SHP77 (cell line): Measurements from ENCODE around the gene SMPDL3B.

ENCODE experiments used
- DNase-seq, 2 experiments: peaks; one replicate each; lab custom pipeline; 2025; lab: John Stamatoyannopoulos, UW

Gene SMPDL3B

DNA sequence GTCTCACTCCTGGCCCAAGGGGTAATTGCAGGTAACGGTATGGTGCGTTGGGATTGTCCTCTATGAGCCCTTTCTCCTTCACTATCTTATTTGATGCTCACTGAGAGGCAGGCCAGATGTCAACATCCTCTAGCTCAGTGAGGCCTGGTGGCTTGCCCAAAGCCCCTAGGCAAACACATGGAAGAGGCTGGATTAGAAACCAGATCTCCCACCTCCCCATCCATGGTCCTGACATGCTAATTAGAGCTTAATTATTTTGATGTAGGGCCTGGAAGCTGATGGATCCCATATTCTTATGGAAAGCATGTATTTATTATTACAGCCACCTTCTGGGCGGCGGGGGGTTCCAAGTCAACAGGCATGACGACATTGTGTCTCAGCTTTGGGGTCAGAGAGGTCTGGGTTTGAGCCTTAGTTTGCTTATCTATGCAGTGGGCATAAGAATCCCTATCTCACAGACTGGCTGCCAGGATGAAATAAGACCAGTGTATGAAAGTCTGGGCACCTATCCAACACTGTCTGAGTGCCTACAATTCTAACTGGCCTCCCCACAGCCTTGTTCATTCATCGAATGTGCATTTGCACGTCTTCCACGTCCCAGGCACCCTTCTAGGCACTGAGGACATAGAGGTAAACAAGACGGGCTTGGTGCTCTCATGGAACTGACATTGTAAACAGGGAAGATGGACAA lies 6.2 kb downstream of the SMPDL3B start:
- DNase-seq = no peak

DNA sequence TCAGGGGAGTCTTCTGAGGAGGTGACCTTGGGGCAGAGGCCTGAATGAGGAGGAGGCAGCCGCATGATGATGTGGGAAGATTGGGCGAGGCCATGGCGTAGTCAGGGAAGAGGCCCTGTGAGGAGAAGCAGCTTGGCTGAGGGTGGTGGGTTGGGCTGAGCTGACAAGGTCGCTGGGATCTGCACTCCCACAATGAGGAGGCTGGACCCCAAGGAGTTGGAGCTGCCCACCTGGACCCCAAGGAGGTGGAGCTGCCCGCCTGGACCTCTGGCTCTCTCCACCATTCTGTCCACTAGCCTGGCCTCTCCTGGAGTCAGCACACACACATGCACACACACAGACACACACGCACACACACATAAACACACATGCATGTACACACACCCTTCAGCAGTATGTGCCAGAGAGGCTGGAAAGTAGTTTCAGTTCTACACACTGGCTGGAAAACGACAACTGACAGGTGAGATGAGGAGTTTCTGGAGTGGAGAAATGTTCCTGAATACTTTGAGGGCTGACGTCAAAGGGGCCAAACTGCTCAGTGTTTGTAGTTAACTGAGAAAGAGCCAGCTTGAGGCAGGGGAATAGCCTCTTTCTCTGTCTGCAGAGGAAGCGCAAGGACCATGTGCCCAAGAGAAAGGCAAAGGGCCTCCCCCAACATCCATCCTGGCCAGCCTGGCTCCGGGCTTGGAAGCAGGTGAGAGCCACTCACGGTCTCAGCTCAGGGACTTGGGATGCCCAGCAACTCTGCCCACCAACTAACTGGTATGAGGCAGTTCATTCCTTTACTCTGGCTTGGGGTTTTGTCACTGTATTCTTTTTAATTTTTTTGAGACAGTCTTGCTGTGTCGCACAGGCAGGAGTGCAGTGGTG lies 7.1 kb downstream of the SMPDL3B start:
- no peak for DNase-seq

- DNase-seq = no peak
Measured at GRCh38 chr1:27945020-27945419, 10.2 kb downstream of the SMPDL3B start.

DNA sequence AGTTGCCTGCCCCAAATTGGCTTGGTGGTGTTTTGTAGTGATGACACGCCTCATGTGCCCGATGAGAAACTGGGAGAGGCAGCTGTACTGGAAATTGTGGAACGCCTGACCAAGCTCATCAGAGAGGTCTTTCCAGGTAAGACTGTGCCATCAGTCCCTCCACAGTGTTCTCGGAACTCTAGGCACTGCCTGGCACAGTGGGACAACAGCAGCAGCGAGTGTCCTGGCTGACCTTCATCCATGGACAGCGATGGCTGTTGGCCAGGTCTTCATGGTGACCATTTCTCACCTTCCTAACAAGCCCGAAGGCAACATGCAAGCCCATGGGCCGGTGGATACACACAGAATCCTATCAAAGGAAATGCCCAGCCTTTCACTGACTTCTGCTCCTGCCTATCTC lies 14.2 kb downstream of the SMPDL3B start:
- no peak for DNase-seq

- DNase-seq = peak in 1 of 2 experiments; percentile 15
Measured at GRCh38 chr1:27951396-27951795, 16.6 kb downstream of the SMPDL3B start.

GRCh38 chr1:27952147-27952546 lies 17.3 kb downstream of the SMPDL3B start:
- DNase-seq = no peak

GRCh38 chr1:27954186-27954585 lies 19.4 kb downstream of the SMPDL3B start:
- no peak for DNase-seq

DNA sequence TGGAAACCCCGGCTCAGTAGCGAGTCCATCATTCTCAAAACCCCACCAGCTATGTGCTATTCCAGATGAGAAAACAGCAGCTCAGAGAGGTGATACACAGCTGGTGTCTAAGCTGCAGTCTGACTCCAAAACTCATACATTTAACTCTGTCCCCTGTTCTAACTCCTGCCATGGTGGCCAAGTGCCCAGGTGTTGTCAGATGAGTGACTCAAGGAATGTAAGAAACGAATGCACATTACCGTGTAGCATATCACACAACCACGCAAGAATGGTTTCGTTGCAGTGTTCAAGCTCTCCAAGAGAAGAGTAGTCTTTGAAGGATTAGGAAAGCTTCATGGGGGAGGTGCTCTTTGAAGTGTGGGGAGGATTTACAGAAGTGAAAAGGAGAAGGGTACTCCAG lies 20.3 kb downstream of the SMPDL3B start:
- no peak for DNase-seq

DNA sequence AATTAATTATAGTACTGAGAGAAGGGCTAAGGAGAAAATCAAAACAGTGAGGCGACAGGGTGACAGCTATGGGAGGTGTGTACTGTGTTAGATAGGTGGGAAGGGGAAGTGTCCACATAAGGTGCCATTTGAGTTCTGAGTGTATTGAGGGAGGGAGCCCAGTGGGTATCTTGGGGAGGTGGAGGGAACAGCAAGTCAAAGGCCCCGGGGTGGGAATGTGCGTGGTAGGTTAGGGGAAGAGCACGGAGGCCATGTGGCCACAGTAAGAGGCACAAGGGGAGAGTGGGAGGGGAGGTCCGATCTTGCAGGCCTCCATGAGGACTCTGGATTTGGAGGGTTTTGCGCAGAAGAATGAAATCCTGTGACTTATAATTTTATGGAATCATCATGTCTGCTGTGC lies 22.0 kb downstream of the SMPDL3B start:
- DNase-seq = no peak

DNA sequence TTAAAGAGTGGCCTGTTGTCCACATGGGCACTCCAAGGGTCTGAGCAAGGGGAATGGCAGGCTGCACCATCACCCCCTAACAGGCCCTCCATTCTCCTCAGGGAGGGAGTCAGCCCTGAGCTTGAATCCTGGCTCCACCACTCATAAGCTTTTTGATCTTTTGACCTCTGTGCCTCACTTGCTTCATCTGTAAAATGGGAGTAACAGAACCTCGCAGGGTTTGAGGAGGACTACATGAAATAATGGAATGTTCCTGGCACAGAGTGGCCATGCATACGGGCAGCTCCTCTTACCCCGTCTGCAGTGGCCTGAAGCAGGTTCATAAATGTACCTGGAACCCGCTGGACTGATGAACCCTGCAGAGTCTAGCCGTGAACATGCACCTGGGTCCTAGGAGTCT lies 22.9 kb downstream of the SMPDL3B start:
- no peak for DNase-seq

GRCh38 chr1:27958513-27958912 lies 23.7 kb downstream of the SMPDL3B start:
- peak in 1 of 2 experiments; percentile 9 for DNase-seq

DNA sequence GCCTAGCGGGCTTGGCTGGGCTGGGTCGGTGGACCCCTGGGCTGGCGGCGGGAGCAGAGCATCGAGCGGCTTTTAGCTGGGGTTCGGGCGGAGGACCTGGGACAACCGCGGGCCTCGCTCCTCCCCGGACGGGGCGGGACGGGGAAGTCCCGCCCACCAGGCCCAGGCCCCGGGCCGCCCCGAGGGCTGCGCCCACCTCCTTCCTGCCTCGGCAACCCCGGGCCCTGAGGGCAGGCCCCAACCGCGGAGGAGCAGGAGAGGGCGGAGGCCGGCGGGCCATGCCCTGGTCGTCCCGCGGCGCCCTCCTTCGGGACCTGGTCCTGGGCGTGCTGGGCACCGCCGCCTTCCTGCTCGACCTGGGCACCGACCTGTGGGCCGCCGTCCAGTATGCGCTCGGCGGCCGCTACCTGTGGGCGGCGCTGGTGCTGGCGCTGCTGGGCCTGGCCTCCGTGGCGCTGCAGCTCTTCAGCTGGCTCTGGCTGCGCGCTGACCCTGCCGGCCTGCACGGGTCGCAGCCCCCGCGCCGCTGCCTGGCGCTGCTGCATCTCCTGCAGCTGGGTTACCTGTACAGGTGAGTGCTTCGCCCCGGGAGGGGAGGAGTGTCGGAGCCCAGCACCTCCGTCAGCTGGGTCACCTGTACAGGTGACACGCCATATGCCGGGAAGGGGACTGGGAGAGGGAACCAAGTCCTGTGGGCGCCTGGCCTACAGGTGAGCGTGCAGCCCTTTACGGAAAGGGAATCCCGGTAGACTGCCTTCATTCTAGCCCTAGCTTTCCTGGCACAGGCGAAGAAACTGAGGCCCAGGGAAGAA lies 25.2 kb downstream of the SMPDL3B start, which contains the start of gene XKR8:
Gene XKR8 (plus strand): TSS at position 182 of the 812 bp plus-strand sequence. CDS start 97 bp downstream, at position 279.
- no peak for DNase-seq

DNA sequence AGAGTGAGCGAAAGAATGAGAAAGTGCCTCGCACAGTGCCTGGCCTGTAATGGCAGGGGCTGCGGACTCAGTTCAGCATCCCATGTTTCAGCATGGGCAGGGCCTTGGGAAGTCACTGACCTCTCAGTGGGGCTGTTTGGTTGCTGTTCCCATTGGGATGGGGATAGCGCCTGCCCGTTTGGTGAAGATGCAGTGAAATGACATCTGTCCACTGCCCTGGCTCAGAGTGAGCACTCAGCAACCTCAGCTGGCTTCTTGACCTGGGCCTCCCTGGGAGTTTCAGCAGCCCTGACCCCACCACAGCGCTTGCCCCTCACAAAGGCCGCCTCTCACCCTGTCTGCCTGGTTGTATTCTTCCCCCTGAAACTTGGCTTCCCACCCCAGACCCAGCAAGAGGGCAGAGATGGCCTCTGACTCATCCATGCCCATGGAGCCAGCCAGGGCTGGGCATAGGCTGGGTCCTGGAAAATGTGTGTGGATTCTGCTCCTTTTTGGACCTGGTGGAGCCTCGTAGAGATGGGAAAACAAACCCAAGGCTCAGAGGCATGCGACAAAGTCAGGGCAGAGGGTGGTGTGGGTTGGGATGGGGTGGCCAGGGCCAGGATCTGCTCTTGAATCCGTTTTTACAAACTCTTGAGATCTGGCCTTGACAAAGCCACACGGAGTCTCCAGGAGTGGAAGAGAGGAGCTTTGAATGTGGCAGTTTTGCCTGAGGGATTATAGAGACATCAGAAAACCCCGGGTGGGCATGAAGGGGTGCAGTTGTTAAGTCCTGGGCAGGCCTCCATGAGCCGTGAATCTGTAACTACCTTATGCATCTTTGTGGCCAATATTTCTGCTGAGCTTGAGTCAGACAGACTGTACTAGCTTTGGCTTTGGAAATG lies 26.2 kb downstream of the SMPDL3B start:
- DNase-seq = no peak

DNA sequence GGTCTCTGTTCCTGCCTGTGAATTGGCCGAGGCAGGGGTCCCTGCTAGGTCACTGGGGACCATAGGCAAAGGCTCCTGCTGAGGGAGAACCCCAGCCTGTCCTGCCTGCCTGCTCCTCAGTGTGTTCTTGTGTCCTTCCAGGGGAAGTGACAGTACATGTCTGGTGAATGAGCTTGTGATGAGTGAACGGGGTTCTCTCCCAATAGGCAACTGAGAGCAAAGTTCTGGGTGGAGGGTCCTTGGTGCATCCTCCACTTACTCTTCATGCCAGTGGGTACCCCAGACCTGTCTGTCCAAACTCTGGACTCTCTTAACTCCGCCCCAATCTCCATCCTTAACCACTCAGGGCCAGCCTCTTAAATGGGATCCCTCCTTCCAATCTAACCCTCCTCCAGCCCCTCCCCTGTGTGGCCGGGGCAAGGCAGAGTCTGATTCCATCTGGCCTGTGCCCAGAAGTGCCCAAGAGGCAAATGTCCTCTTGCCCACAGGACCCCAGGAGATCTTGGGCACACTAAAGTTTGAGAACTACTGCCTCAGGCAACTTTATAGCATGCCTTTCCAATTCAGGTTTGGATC lies 26.9 kb downstream of the SMPDL3B start:
- DNase-seq = no peak

- no peak for DNase-seq
Measured at GRCh38 chr1:27963393-27963792, 28.6 kb downstream of the SMPDL3B start.

DNA sequence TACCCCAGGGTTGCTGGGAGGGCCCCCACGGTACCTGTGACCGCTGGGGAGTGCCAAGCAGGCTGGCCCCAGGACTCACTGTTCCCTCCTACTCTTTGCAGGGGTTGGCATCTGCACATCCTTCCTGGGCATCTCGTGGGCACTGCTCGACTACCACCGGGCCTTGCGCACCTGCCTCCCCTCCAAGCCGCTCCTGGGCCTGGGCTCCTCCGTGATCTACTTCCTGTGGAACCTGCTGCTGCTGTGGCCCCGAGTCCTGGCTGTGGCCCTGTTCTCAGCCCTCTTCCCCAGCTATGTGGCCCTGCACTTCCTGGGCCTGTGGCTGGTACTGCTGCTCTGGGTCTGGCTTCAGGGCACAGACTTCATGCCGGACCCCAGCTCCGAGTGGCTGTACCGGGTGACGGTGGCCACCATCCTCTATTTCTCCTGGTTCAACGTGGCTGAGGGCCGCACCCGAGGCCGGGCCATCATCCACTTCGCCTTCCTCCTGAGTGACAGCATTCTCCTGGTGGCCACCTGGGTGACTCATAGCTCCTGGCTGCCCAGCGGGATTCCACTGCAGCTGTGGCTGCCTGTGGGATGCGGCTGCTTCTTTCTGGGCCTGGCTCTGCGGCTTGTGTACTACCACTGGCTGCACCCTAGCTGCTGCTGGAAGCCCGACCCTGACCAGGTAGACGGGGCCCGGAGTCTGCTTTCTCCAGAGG lies 31.8 kb downstream of the SMPDL3B start:
- no peak for DNase-seq

GRCh38 chr1:27967106-27967883 lies 32.5 kb downstream of the SMPDL3B start:
- DNase-seq = no peak

GRCh38 chr1:27967884-27968466 lies 33.2 kb downstream of the SMPDL3B start:
- DNase-seq = no peak

DNA sequence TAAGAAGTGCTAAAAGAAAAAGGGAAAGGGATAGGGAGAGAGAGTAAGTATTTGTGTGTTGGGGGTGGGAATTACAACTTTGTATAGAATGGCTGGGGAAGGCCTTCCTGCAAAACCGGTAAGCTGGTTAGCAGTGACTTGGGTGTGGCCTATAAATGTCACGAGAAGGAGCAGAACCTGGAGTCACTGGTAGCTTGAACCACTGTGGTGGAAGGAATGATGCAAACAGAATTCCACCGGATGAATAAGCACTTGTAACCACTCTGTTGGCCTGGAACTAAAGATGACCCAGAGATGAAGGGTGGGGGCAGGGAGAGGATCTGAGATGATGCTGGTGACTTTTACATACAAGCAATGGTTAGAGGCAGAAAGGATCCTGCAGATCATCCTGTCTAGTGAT lies 33.9 kb downstream of the SMPDL3B start:
- no peak for DNase-seq
